D341Med (cell line): ENCODE results near the gene COBL.
A peak's percentile ranks its signal among the peaks of the same experiment; 100 is the strongest.

Experiments
- DNase-seq: peaks from one replicate; pipeline ENCODE4 v3.0.0; 2012; ENCODE audit warnings: low spot score

Gene COBL

GRCh38 chr7:51142741-51143385, 173.7 kb downstream of the COBL start:
- DNase-seq = no peak

GRCh38 chr7:51141451-51142003, 175.1 kb downstream of the COBL start:
- no peak for DNase-seq

GRCh38 chr7:51140199-51141164, 176.1 kb downstream of the COBL start:
- no peak for DNase-seq

GRCh38 chr7:51139796-51140195, 176.8 kb downstream of the COBL start:
- DNase-seq = no peak

- DNase-seq = no peak
Measured at GRCh38 chr7:51138123-51139085, 178.2 kb downstream of the COBL start.

GRCh38 chr7:51135576-51135975, 181.0 kb downstream of the COBL start:
- DNase-seq = no peak

GRCh38 chr7:51134013-51134441, 182.6 kb downstream of the COBL start:
- DNase-seq = no peak

GRCh38 chr7:51132661-51133060, 183.9 kb downstream of the COBL start:
- no peak for DNase-seq

- DNase-seq = no peak
Measured at GRCh38 chr7:51129527-51130472, 186.8 kb downstream of the COBL start.

- DNase-seq = no peak
Measured at GRCh38 chr7:51128545-51129435, 187.8 kb downstream of the COBL start.

GRCh38 chr7:51127618-51127904, 189.0 kb downstream of the COBL start:
- no peak for DNase-seq

GRCh38 chr7:51126813-51127617, 189.6 kb downstream of the COBL start:
- no peak for DNase-seq

GRCh38 chr7:51126324-51126723, 190.3 kb downstream of the COBL start:
- no peak for DNase-seq

- DNase-seq = no peak
Measured at GRCh38 chr7:51124321-51124720, 192.3 kb downstream of the COBL start.

GRCh38 chr7:51123322-51124019, 193.1 kb downstream of the COBL start:
- peak; percentile 6 for DNase-seq

- peak; percentile 6 for DNase-seq
Measured at GRCh38 chr7:51121931-51122425, 194.6 kb downstream of the COBL start.

- DNase-seq = no peak
Measured at GRCh38 chr7:51121036-51121790, 195.4 kb downstream of the COBL start.
